Endothelial cell of umbilical vein (primary cell): ENCODE results near the gene PTGFR. TPM values are rescaled to one million over a fixed set of nuclear protein-coding genes. Genes with fewer than 3 reads are reported as not detected.

Experiments used
- BruUV-seq: library from RNA; stranded (reverse); fragments of 400-500 nt; replicated peaks from 2 replicates; lab custom pipeline; 2021; lab: Mats Ljungman, UMichigan
- CTCF ChIA-PET: fragments of 300-600, 350-600 bp; sonication (Branson Sonifier 250); formaldehyde crosslinking; loops from one replicate; lab custom pipeline; 2021; ENCODE audit warnings: antibody characterized with exemption, inconsistent platforms; lab: Charles Lee
- POLR2A ChIA-PET: fragments of 300-600, 350-600 bp; sonication (Branson Sonifier 250); formaldehyde crosslinking; loops from one replicate; lab custom pipeline; 2021; ENCODE audit warnings: antibody characterized with exemption, inconsistent platforms; lab: Charles Lee
- DNase-seq: peaks from one replicate; pipeline ENCODE4 v3.0.0-alpha.2; 2011; ENCODE audit warnings: low read depth, low spot score
- FAIRE-seq: peaks from 2 replicates; lab custom pipeline; 2011; peaks lifted over from hg19 to GRCh38; lab: Jason Lieb, UNC
- H2AFZ ChIP-seq: 2 replicates; pipeline ENCODE4 v1.6.0; 2012; ENCODE audit warnings: low read depth, low read length, control low read depth, inconsistent platforms
- H3K27ac ChIP-seq: 2 replicates; pipeline ENCODE4 v1.5.1; 2011; ENCODE audit warnings: low read depth, mild to moderate bottlenecking, control low read depth, low read length, moderate library complexity; ENCODE audit not compliant: insufficient read depth
- H3K27me3 ChIP-seq, 2 experiments: 2 replicates each; pipeline versions ENCODE4 v1.6.0 to v1.6.1; 2011; ENCODE audit warnings: low read length in 2 of 2, mixed read lengths in 1 of 2; ENCODE audit not compliant: control insufficient read depth in 2 of 2, insufficient read depth in 2 of 2
- H3K36me3 ChIP-seq, 2 experiments: 2 replicates in 1 of 2; 3 replicates in 1 of 2; pipeline ENCODE4 v1.5.1; 2011; ENCODE audit warnings: low read length in 2 of 2, mild to moderate bottlenecking in 1 of 2, moderate library complexity in 1 of 2; ENCODE audit not compliant: control insufficient read depth in 2 of 2, insufficient read depth in 2 of 2; ENCODE audit errors: extremely low read depth in 1 of 2
- H3K4me1 ChIP-seq: 3 replicates; pipeline ENCODE4 v1.5.1; 2011; ENCODE audit warnings: mild to moderate bottlenecking, low read length; ENCODE audit not compliant: control insufficient read depth, insufficient read depth; ENCODE audit errors: extremely low read depth
- H3K4me2 ChIP-seq: 2 replicates; pipeline ENCODE4 v1.6.1; 2011; ENCODE audit warnings: low read length, control low read depth, mixed read lengths; ENCODE audit not compliant: insufficient read depth
- H3K4me3 ChIP-seq, 3 experiments: fragments of 200-600 bp in 1 of 3; sonication (generic), shearing (Covaris generic) in 1 of 3; replicated peaks in 1 of 3; 2 replicates each; pipeline ENCODE4 v1.5.1; 2011 to 2016; ENCODE audit warnings: control low read depth in 3 of 3, low read length in 3 of 3, mild to moderate bottlenecking in 2 of 3, inconsistent platforms in 1 of 3, low read depth in 1 of 3, moderate library complexity in 1 of 3; ENCODE audit not compliant: insufficient read depth in 1 of 3
- H3K79me2 ChIP-seq: 2 replicates; pipeline ENCODE4 v1.6.0; 2012; ENCODE audit warnings: low read length, inconsistent platforms; ENCODE audit not compliant: control insufficient read depth, insufficient read depth
- H3K9ac ChIP-seq: replicated peaks from 2 replicates; pipeline ENCODE3; 2011; ENCODE audit warnings: low read length, control low read depth; ENCODE audit not compliant: insufficient read depth; ENCODE audit errors: extremely low read depth
- H3K9me1 ChIP-seq: replicated peaks from 3 replicates; pipeline ENCODE4 v1.6.0; 2011; ENCODE audit warnings: mild to moderate bottlenecking, low read length; ENCODE audit not compliant: control insufficient read depth, insufficient read depth; ENCODE audit errors: extremely low read depth
- H3K9me3 ChIP-seq: replicated peaks from 2 replicates; pipeline ENCODE4 v1.5.1; 2012; ENCODE audit warnings: low read length, inconsistent platforms; ENCODE audit not compliant: control insufficient read depth, insufficient read depth
- H4K20me1 ChIP-seq: replicated peaks from 2 replicates; pipeline ENCODE3; 2011; ENCODE audit warnings: mild to moderate bottlenecking, low read length; ENCODE audit not compliant: control insufficient read depth, insufficient read depth; ENCODE audit errors: extremely low read depth
- EZH2 ChIP-seq: IDR thresholded peaks from 2 replicates; pipeline ENCODE4 v1.6.1; 2012; ENCODE audit warnings: borderline replicate concordance, low read depth, mild to moderate bottlenecking, moderate library complexity, low read length, inconsistent platforms; ENCODE audit not compliant: severe bottlenecking
- FOS ChIP-seq: IDR thresholded peaks from 2 replicates; pipeline ENCODE4 v1.6.1; 2011; ENCODE audit warnings: mild to moderate bottlenecking, low read length, moderate library complexity, borderline replicate concordance; ENCODE audit not compliant: insufficient read depth
- GATA2 ChIP-seq: IDR thresholded peaks from 2 replicates; pipeline ENCODE4 v1.7.0; 2011; ENCODE audit warnings: low read depth, mild to moderate bottlenecking, moderate library complexity, mixed read lengths, low read length; ENCODE audit not compliant: insufficient read length, insufficient read depth
- JUN ChIP-seq: IDR thresholded peaks from 2 replicates; pipeline ENCODE4 v1.6.1; 2011; ENCODE audit warnings: borderline replicate concordance, low read depth; ENCODE audit not compliant: insufficient read length, insufficient read depth
- MYC ChIP-seq: IDR thresholded peaks from one replicate; pipeline ENCODE4 v1.6.1; 2011; ENCODE audit warnings: mild to moderate bottlenecking, low read depth, low read length
- POLR2A ChIP-seq: IDR thresholded peaks from 2 replicates; pipeline ENCODE4 v1.6.1; 2012; ENCODE audit warnings: low read depth, mild to moderate bottlenecking, control low read depth, low read length
- POLR2AphosphoS5 ChIP-seq: IDR thresholded peaks from 2 replicates; pipeline ENCODE4 v1.6.1; 2012; ENCODE audit warnings: low read depth, mild to moderate bottlenecking, control low read depth, low read length, moderate library complexity; ENCODE audit not compliant: insufficient read depth
- dilution Hi-C: fragments of 300-500 bp; cut with MboI; formaldehyde crosslinking; loops from one replicate; pipeline ENCODE4 v1.15.0; 2019; ENCODE audit warnings: low sequenced_read_pairs; ENCODE audit not compliant: extremely low pct_ligation_motif_present
- intact Hi-C: fragments of 100-400 bp; cut with micrococcal nuclease; formaldehyde crosslinking; loops from one replicate; pipeline ENCODE4 v1.10.0; 2022
- polyA plus RNA-seq, 4 experiments: library from polyadenylated mRNA; depleted of rRNA in 3 of 4; stranded (reverse) in 3 of 4; unstranded in 1 of 4; fragments of >200 nt; gene quantifications; 2 replicates each; pipeline versions ENCODE4 v1.2.1 to v1.2.3, GENCODE V29; 2011 to 2012; ENCODE audit warnings: missing spikeins in 1 of 4
- total RNA-seq: library from RNA; stranded (reverse); gene quantifications from 2 replicates; pipeline ENCODE4 v1.2.3, GENCODE V29; 2021
- TF ChIP-seq, protein P1 (sequence below), 2 donors: IDR thresholded peaks; 1 replicate in 1 of 2; 2 replicates in 1 of 2; pipeline ENCODE4 v1.5.1; 2011; ENCODE audit warnings: low read length in 2 of 2, mild to moderate bottlenecking in 2 of 2, moderate library complexity in 2 of 2, control low read depth in 1 of 2, inconsistent platforms in 1 of 2, low read depth in 1 of 2; ENCODE audit not compliant: insufficient read depth in 1 of 2; ENCODE audit errors: extremely low read depth in 1 of 2
- TF ChIP-seq, protein P2 (sequence below): IDR thresholded peaks from 2 replicates; pipeline ENCODE4 v1.6.1; 2011; ENCODE audit not compliant: insufficient read depth, insufficient read length

Gene PTGFR
- total and polyA plus RNA-seq, 2 donors (not counting 3 experiments of a cell fraction or from before 2014, with no cell fraction given) = 0.11 to 0.24 TPM

DNA sequence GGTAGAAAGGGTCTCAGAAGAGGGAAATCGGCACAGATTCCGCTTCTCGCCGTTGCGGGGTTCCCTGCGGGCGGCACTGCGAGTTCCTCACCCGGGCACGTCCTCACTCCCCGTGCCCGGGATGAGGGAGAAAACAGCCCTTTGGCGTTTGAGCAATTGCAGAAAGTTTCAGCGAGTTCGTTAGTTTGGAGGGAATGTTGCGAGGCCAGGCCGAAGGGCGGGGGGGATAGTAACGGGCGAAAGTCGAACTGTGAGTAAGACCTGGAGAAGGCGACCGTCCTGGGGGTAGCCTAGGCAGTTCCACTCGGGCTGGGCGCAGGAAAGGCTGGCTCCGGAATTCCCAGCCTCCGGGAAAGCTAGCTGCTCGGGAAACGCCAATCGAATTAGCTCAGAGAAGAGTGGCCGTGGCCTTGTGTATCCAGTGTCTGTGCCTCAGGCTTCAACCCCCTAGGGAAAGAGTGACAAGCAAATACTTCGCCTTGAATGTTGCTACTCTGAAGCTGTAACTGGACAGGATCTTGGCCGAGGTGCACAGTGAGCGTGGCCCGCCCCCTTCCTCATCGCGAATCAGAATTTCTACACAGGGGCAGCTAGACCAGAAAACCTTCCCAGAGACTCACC is 787 bp downstream of the PTGFR start:
- no TSS peak for BruUV-seq
- Histone ChIP-seq H3K9me1 (no peaks in the 10 kb centered on the region), H3K9ac (no peak overlapping the region), H3K9me3 (no peaks in the 10 kb centered on the region), H3K4me1 (peaks cover 4% of the 10 kb centered on the region), H3K4me2 (peak overlapping the region; percentile 91), H4K20me1 (no peaks in the 10 kb centered on the region), H3K27me3 (peaks cover 7 to 24% of the 10 kb centered on the region in 2 experiments), H3K4me3 (peak overlapping the region; percentile 25 to 80 (median 34)), H3K27ac (no peak overlapping the region), H2AFZ (peak overlapping the region; percentile 81), H3K36me3 (no peaks in the 10 kb centered on the region), H3K79me2 (no peaks in the 10 kb centered on the region)
- POLR2A ChIA-PET = interaction anchor here (1.1 kb wide), 1 partner anchor 12 kb away, joined by 3 read pairs; no protein-coding TSS in a partner anchor
- intact Hi-C loops = loop anchor here (10.0 kb wide), 1 partner anchor 347 kb away; no protein-coding TSS in a partner anchor
- DNase-seq (peak; percentile 45), FAIRE-seq (peak; percentile 21)
- CTCF ChIA-PET = interaction anchor here (1.2 to 1.7 kb wide), 4 partner anchors 12 to 346 kb away, joined by 3 to 6 read pairs (median 4); no protein-coding TSS in a partner anchor
- TF ChIP-seq JUN = no peak
- no peak for TF ChIP-seq MYC
- no peak for TF ChIP-seq POLR2A
- TF ChIP-seq, protein P1, sequence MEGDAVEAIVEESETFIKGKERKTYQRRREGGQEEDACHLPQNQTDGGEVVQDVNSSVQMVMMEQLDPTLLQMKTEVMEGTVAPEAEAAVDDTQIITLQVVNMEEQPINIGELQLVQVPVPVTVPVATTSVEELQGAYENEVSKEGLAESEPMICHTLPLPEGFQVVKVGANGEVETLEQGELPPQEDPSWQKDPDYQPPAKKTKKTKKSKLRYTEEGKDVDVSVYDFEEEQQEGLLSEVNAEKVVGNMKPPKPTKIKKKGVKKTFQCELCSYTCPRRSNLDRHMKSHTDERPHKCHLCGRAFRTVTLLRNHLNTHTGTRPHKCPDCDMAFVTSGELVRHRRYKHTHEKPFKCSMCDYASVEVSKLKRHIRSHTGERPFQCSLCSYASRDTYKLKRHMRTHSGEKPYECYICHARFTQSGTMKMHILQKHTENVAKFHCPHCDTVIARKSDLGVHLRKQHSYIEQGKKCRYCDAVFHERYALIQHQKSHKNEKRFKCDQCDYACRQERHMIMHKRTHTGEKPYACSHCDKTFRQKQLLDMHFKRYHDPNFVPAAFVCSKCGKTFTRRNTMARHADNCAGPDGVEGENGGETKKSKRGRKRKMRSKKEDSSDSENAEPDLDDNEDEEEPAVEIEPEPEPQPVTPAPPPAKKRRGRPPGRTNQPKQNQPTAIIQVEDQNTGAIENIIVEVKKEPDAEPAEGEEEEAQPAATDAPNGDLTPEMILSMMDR (IDR thresholded peaks at IDR 0.05; ENCODE audit: extremely low read depth in 1 of 2, insufficient read depth in 1 of 2, low read depth in 1 of 2, low read length in 2 of 2) = no peak
- no peak for TF ChIP-seq FOS
- TF ChIP-seq POLR2AphosphoS5 = no peak
- TF ChIP-seq GATA2 = no peak
- no peak for TF ChIP-seq EZH2
- TF ChIP-seq, protein P2, sequence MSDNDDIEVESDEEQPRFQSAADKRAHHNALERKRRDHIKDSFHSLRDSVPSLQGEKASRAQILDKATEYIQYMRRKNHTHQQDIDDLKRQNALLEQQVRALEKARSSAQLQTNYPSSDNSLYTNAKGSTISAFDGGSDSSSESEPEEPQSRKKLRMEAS = no peak
- dilution Hi-C loops = no loop called here
